Activated CD4-positive, alpha-beta T cell treated with anti-CD3 and anti-CD28 coated beads for 1 hour (primary cell): ENCODE data around the gene MED8.

ENCODE experiments used
- DNase-seq: peaks from one replicate; pipeline ENCODE4 v3.0.0-alpha.2; 2020

MED8 gene, protein sequence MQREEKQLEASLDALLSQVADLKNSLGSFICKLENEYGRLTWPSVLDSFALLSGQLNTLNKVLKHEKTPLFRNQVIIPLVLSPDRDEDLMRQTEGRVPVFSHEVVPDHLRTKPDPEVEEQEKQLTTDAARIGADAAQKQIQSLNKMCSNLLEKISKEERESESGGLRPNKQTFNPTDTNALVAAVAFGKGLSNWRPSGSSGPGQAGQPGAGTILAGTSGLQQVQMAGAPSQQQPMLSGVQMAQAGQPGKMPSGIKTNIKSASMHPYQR

GRCh38 chr1:43389326-43390313 lies at the start of gene MED8, which contains the start of gene SZT2:
MED8 (minus strand) TSS chr1:43389800; CDS start chr1:43389764, 36 bp downstream.
SZT2 (plus strand) TSS chr1:43389899; CDS start chr1:43389969, 70 bp downstream.
- DNase-seq, result peak; percentile 88

GRCh38 chr1:43438953-43439581 lies 49.5 kb upstream of the MED8 start:
- DNase-seq, result no peak

DNA sequence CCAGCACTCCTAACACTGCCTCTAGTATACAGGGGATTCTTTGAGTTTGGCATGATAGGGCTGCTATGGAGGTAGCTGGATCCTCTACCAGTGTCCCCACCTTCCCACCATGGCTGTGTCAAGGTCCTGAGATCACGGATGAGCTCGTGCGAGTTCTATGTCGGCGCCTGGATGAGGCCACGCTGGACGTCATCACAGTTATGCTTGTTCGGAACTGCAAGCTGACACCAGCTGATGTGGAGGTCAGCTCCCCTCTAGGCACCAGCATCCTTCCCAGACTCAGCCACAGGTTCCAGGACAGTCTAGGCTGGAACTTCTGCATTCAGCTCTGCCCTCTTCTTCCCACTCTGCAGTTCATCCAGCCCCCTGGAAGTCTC lies 49.0 kb upstream of the MED8 start:
- no peak for DNase-seq

GRCh38 chr1:43438006-43438405 lies 48.4 kb upstream of the MED8 start:
- no peak for DNase-seq

DNA sequence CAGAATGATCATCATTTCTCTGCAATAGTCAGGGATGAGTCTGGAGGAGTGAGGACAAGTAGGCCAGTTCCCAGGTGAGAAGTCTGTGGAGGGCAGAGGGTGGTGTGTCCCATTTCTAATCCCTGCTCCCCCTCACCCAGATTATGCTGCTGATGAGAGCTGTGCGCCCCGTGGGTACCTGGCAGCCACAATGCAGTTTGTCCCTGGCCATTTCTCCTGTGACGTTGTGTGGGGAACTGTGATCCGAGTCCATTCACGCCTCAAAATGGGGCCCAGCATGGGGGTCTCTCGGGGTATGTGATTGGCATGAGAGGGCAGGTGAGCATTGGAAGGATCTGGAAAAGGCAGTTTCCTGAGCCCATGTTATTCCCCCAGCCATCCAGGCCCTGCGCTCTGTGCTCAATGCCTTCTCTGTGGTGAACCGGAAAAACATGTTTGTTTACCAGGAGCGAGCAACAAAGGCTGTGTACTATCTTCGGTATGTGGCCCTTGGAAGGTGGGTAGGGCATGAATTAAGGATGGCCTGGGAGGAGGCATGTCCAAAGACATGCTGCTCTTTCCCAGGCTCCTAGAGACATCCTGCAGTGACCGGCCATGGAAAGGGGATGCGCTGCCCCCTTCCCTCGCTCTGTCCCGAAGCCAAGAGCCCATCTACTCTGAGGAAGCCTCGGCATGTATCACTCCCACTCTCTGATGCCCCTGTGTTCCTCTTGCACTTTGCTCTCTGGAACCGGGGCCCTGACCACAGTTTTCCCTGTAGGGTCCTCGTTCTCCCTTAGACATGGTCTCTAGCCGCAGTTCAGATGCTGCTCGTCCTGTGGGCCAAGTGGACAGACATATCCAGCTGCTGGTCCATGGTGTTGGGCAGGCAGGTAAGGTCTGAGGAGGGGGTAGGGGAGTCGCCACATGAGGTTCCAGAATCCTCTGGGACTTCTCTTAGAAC lies 47.7 kb upstream of the MED8 start:
- no peak for DNase-seq

DNA sequence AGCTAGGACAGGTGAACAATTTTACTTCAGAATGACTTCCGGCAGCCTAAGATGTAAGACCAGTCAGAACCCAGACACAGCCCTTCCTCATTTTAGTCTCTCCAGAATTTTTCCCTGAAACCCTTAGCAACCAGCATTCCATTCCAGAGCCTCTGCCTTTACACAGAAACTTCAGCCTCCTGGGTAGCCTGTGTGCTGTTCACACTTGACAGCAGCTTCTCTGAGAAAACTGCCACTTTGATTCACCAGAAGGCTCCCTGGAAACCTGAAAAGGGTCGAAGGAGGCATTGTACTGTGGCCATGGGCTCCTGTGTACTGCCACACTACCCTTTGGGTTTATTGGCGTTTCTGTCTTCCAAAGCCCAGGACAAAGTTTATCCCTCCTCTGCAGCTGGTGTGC lies 46.8 kb upstream of the MED8 start:
- no peak for DNase-seq

DNA sequence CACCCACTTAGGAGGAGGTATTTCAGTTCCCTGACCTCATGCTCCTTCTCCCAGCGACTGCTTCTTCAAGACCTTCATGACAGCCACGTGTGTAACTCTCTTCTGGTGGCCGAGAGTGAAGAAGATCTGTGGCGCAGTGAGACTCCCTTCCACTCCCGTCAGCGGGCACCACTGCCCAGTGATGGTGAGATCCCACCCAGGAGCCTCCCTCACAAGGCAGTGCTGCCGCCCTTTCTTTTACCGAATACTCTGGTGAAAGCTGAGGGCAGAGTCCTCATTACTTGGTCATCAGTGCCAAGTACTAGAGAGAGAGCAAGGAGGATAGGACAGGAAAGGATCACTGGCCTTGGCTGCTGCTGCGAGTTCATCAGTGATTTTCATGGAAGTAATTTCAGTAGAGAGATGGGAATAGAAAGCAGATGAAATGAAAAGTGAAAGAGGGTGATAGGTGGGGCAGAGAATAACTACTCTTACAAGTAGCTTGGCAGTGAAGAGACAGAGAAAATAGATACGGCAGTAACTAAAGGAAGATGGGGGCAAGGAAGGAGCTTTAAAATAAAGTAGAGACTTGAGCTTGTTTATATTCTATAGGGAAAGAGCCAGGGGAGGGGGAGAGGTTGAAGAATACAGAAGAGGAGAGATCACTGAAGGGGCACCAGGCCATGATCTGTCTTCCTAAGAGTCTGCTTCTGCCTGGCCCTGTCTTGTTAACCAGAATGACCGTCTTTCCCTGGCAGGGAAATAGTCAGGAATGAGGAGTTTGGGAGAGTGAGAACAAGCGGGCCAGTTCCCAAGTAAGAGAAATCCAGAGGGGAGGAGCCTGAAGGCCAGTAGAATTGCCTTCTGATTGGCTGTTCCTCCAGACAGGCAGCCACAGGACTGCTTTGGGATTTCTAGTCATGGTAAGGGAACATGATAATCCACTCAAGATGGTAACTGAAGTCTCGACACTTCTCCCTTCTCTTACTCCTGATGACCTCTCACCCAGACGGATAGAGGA lies 45.8 kb upstream of the MED8 start:
- no peak for DNase-seq

DNA sequence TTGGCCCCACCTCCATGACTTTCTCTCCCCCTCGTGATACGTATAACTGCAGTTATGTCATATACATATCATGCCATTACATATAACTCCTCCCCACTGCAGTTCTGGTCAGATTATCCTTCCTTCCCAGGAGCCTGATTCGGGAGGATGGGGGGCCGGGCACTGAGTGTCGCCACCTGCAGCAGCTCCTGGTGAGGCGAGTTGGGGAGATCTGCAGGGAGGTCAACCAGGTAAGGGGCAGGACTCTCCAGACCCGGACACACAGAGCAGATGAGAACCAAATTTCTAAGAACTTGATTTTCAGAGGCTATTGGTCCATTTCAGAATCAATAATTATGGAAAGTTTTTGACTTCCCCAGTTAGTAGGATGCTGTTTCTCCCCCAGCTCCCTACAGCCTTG lies 44.7 kb upstream of the MED8 start:
- DNase-seq, result no peak

- DNase-seq, result no peak
Observed at GRCh38 chr1:43432907-43433306, 43.3 kb upstream of the MED8 start.

DNA sequence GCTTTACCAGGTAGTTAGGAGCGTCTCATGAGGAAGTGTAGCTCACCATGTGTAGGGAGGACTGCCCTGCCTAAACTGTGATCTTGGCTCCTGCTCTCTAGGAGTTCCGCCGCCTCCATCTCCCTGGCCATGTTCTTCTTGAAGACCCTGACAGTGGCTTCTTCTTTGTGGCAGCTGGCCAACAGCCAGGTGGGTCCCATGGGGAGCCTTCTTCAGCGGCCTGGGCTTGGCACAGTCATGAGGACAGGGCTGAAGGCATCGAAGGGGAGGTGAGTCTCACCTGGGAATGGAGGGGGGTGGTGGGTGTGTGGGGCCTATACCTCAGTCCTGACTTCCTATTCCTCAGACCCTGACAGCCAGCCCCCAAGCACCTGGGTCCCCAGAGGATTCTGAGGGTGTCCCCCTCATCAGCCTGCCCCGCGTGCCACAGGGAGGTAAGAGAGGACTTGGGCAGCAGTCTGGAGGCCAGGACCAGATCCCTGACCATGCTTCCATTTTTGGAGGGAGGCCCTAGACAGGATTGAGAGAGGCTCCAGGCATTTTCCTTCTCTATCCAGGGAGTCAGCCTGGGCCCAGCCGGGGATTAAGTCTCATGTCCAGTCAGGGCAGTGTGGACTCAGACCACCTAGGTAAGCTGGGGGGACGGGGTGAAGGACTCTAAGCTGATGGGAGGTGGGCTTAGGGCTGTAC lies 42.7 kb upstream of the MED8 start:
- DNase-seq, result no peak

DNA sequence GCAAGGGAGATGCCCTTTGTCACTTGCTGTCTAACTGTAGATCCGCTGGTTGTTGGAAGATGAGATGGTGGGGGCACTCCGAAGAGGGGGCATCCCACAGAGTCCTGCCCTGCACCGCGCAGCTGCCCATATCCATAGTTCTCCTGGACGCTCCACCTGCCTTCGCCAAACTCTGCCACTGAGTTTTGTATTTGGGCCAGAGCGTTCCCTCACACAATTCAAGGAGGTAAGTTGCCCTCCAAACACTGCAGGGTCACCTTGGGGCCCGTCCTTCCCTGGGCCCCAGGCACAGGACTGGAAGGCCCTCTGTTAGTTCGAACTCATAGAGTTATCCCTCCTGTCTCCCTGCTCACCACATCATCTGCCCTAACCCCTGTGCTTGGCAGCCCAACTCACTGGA lies 42.1 kb upstream of the MED8 start:
- no peak for DNase-seq

- DNase-seq, result no peak
Observed at GRCh38 chr1:43430831-43431230, 41.2 kb upstream of the MED8 start.

DNA sequence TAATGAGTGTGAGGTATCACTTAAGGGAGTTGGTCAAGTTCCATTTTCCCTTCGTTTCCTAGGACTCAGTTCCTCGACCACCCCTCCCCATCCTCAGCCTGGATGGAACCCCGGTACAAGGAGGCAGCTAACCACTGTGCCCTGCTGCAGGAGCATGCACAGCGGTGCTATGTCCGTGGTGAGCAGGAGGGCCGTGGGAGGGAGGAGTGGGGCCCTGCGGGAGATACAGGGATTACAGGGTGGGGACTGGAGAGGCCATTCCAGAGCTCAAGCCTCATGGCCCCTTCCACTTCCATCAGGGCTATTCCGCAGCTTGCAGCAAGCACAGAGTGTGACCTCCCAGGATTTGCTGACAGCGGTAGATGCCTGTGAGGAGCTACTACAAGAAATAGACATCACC lies 38.3 kb upstream of the MED8 start:
- no peak for DNase-seq

DNA sequence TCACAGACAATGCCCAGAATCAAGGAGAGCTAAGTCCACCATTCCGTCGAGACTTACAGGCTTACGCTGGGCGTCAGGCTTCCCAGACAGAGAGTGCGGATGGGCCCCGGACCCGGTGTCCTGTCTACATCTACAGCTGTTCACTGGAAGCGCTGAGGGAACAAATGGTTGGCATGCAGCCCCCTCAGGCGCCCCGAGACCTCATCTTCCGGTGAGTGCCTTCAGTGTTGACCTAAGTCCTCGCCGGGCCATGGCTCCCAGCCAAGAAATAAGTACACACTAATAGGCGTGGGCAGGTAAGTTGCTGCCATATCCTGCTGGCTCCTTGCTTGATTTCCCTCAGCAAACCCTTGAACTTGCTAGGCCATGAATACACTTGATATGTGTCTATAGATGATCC lies 37.9 kb upstream of the MED8 start:
- no peak for DNase-seq

- DNase-seq, result no peak
Observed at GRCh38 chr1:43426221-43426620, 36.6 kb upstream of the MED8 start.

- DNase-seq, result no peak
Observed at GRCh38 chr1:43425045-43425444, 35.4 kb upstream of the MED8 start.

GRCh38 chr1:43423672-43424550 lies 34.3 kb upstream of the MED8 start:
- no peak for DNase-seq

- no peak for DNase-seq
Observed at GRCh38 chr1:43422995-43423671, 33.5 kb upstream of the MED8 start.
